Liver (tissue), 9 donors: ENCODE data around the gene GUCY2D. TPM values are rescaled to one million over a fixed set of nuclear protein-coding genes. Genes with fewer than 3 reads are reported as not detected.

Experiments
- DNase-seq: peaks from one replicate; pipeline ENCODE4 v3.0.0-alpha.2; 2017; ENCODE audit warnings: low spot score
- H3K27ac ChIP-seq, 2 donors: one replicate each; pipeline ENCODE4 v1.7.0; 2013; ENCODE audit warnings: inconsistent platforms in 2 of 2, low read length in 2 of 2, control low read depth in 1 of 2, low read depth in 1 of 2, mild to moderate bottlenecking in 1 of 2
- H3K27me3 ChIP-seq, 4 donors: one replicate each; pipeline versions ENCODE4 v1.6.1 to v1.7.0; 2013; ENCODE audit warnings: low read length in 3 of 4, inconsistent platforms in 1 of 4, mild to moderate bottlenecking in 1 of 4, moderate library complexity in 1 of 4; ENCODE audit not compliant: control insufficient read depth in 4 of 4, insufficient read depth in 4 of 4
- H3K36me3 ChIP-seq, 4 donors: one replicate each; pipeline versions ENCODE4 v1.6.1 to v1.7.0; 2013; ENCODE audit warnings: low read length in 3 of 4, mild to moderate bottlenecking in 3 of 4, low read depth in 1 of 4, moderate library complexity in 1 of 4; ENCODE audit not compliant: control insufficient read depth in 4 of 4, insufficient read depth in 3 of 4
- H3K4me1 ChIP-seq, 4 donors: one replicate each; pipeline versions ENCODE4 v1.6.1 to v1.7.0; 2013; ENCODE audit warnings: low read length in 3 of 4, mild to moderate bottlenecking in 3 of 4, moderate library complexity in 1 of 4; ENCODE audit not compliant: control insufficient read depth in 4 of 4, insufficient read depth in 4 of 4
- H3K4me3 ChIP-seq, 3 donors: one replicate each; pipeline versions ENCODE4 v1.6.1 to v1.7.0; 2013; ENCODE audit warnings: low read length in 3 of 3, control low read depth in 1 of 3, low read depth in 1 of 3, mild to moderate bottlenecking in 1 of 3
- H3K9ac ChIP-seq, 2 donors: one replicate each; pipeline ENCODE4 v1.7.0; 2013; ENCODE audit warnings: low read length in 2 of 2, mild to moderate bottlenecking in 2 of 2, moderate library complexity in 2 of 2, control low read depth in 1 of 2, low read depth in 1 of 2
- H3K9me3 ChIP-seq, 4 donors: one replicate each; pipeline versions ENCODE4 v1.6.1 to v1.7.0; 2013; ENCODE audit warnings: low read length in 3 of 4; ENCODE audit not compliant: control insufficient read depth in 4 of 4
- CTCF ChIP-seq: fragments of 150-350 bp; IDR thresholded peaks from 2 replicates; pipeline ENCODE4 v1.5.1; 2017; ENCODE audit warnings: improper control_type of control experiment, low read depth, low read length; ENCODE audit not compliant: missing input control
- EGR1 ChIP-seq, 2 donors: IDR thresholded peaks; 2 replicates each; pipeline ENCODE4 v1.6.1; 2016 to 2018; ENCODE audit warnings: antibody characterized with exemption in 2 of 2, low read depth in 2 of 2
- FOXA1 ChIP-seq: IDR thresholded peaks from 2 replicates; pipeline ENCODE4 v1.6.1; 2016; ENCODE audit warnings: antibody characterized with exemption
- FOXA2 ChIP-seq: IDR thresholded peaks from 2 replicates; pipeline ENCODE4 v1.6.1; 2016; ENCODE audit warnings: antibody characterized with exemption
- GABPA ChIP-seq, 2 donors: IDR thresholded peaks in 1 of 2; conservative IDR thresholded peaks in 1 of 2; 2 replicates each; pipeline ENCODE4 v1.6.1; 2016; ENCODE audit warnings: antibody characterized with exemption in 2 of 2, mild to moderate bottlenecking in 1 of 2, moderate library complexity in 1 of 2
- HNF4A ChIP-seq, 2 donors: conservative IDR thresholded peaks; 2 replicates each; pipeline ENCODE4 v1.6.1; 2016; ENCODE audit warnings: antibody characterized with exemption in 2 of 2, mild to moderate bottlenecking in 2 of 2
- HNF4G ChIP-seq: IDR thresholded peaks from 2 replicates; pipeline ENCODE4 v1.6.1; 2016; ENCODE audit warnings: antibody characterized with exemption
- JUND ChIP-seq, 2 donors: IDR thresholded peaks; 2 replicates each; pipeline ENCODE4 v1.6.1; 2016; ENCODE audit warnings: antibody characterized with exemption in 2 of 2
- MAX ChIP-seq: IDR thresholded peaks from 2 replicates; pipeline ENCODE4 v1.6.1; 2016; ENCODE audit warnings: antibody characterized with exemption
- NR2F2 ChIP-seq: IDR thresholded peaks from 2 replicates; pipeline ENCODE4 v1.6.1; 2016; ENCODE audit warnings: antibody characterized with exemption
- RAD21 ChIP-seq, 2 donors: IDR thresholded peaks; 2 replicates each; pipeline ENCODE4 v1.6.1; 2016; ENCODE audit warnings: antibody characterized with exemption in 2 of 2, mild to moderate bottlenecking in 2 of 2
- RXRA ChIP-seq, 2 donors: IDR thresholded peaks; 2 replicates each; pipeline ENCODE4 v1.6.1; 2017 to 2018; ENCODE audit warnings: antibody characterized with exemption in 2 of 2, mild to moderate bottlenecking in 1 of 2
- SP1 ChIP-seq: IDR thresholded peaks from 2 replicates; pipeline ENCODE4 v1.6.1; 2018; ENCODE audit warnings: antibody characterized with exemption, mild to moderate bottlenecking
- TAF1 ChIP-seq: conservative IDR thresholded peaks from 2 replicates; pipeline ENCODE4 v1.6.1; 2016; ENCODE audit warnings: antibody characterized with exemption, mild to moderate bottlenecking
- YY1 ChIP-seq: IDR thresholded peaks from 2 replicates; pipeline ENCODE4 v1.6.1; 2016; ENCODE audit warnings: antibody characterized with exemption, mild to moderate bottlenecking
- WGBS: extraction: QIAGEN DNeasy Blood & Tissue Kit; methylation state at CpG from one replicate; pipeline ENCODE4 v1.1.7; 2013; 5-methylcytosine and 5-hydroxymethylcytosine counted together
- polyA plus RNA-seq, 2 donors: library from polyadenylated mRNA; stranded (reverse) in 1 of 2; unstranded in 1 of 2; fragments of 200-250 nt in 1 of 2; fragments of >200 nt in 1 of 2; fragmentation: Nextera tagmentation in 1 of 2; extraction: Ambion mirVana in 1 of 2; gene quantifications; one replicate each; pipeline versions ENCODE4 v1.2.1 to v1.2.3, GENCODE V29; 2013 to 2015
- total RNA-seq, 2 donors: library from RNA; depleted of rRNA; stranded (reverse); fragments of >200 nt; gene quantifications; one replicate each; pipeline ENCODE4 v1.2.3, GENCODE V29; 2014
- TF ChIP-seq, protein P1 (sequence below): IDR thresholded peaks from 2 replicates; pipeline ENCODE4 v1.6.1; 2016; ENCODE audit warnings: antibody characterized with exemption
- TF ChIP-seq, protein P2 (sequence below): IDR thresholded peaks from 2 replicates; pipeline ENCODE4 v1.6.1; 2016; ENCODE audit warnings: antibody characterized with exemption, mild to moderate bottlenecking
- TF ChIP-seq, protein P3 (sequence below): IDR thresholded peaks from 2 replicates; pipeline ENCODE4 v1.6.1; 2016; ENCODE audit warnings: antibody characterized with exemption
- donor health status: healthy.
- donor health status: healthy.
- donor health status: healthy.
- donor health status: healthy.
- donor health status: healthy.

GUCY2D gene
- total and polyA plus RNA-seq, 4 donors, result 0.09 to 0.14 TPM; not detected in 2

GRCh38 chr17:8041249-8041928, 39.0 kb downstream of the GUCY2D start:
- no peak overlapping the region for H3K27ac ChIP-seq
- TF ChIP-seq CTCF (peak; percentile 61), FOXA1 (no peak), SP1 (peak; percentile 7), TAF1 (no peak), HNF4A (conservative IDR thresholded peaks at IDR 0.05) (peak in 1 of 2 donors; percentile 6), RAD21 (IDR thresholded peaks at IDR 0.05) (peak; percentile 94 to 96)
- TF ChIP-seq, protein P1, sequence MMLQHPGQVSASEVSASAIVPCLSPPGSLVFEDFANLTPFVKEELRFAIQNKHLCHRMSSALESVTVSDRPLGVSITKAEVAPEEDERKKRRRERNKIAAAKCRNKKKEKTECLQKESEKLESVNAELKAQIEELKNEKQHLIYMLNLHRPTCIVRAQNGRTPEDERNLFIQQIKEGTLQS, result no peak
- no peak overlapping the region for H3K4me3 ChIP-seq
- peaks cover 0 to 8% (median 0%) of the 10 kb centered on the region in 4 donors for H3K4me1 ChIP-seq
- WGBS, result 54% methylated on average over 8 of the region's 8 CpGs
- H3K9ac ChIP-seq, result no peak overlapping the region
- no peaks in the 10 kb centered on the region for H3K9me3 ChIP-seq
- DNase-seq, result no peak
- peaks cover 0 to 3% (median 0%) of the 10 kb centered on the region in 4 donors for H3K27me3 ChIP-seq
- no peaks in the 10 kb centered on the region for H3K36me3 ChIP-seq

DNA sequence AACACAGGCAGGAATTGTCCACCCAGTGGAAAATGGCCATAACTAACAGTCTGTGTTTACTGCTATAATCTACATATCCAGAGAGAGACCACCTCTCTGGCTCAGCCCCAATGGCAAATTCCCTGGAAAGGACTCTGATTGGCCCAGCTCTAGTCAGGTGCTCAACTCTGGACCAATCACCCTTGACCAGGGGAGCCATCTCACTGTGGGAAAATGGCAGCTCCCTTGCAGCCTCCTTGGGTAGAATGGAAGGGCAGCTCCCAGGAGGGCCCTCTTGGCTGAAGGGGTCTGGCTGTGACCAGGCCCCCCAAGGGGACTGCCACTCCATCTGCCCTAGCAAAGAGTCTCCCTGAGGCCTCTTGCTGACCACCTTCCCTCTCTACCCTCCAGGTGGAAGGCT, 39.6 kb downstream of the GUCY2D start:
- DNase-seq, result no peak
- H3K4me1 ChIP-seq, result peaks cover 0 to 8% (median 0%) of the 10 kb centered on the region in 4 donors
- TF ChIP-seq, protein P2, sequence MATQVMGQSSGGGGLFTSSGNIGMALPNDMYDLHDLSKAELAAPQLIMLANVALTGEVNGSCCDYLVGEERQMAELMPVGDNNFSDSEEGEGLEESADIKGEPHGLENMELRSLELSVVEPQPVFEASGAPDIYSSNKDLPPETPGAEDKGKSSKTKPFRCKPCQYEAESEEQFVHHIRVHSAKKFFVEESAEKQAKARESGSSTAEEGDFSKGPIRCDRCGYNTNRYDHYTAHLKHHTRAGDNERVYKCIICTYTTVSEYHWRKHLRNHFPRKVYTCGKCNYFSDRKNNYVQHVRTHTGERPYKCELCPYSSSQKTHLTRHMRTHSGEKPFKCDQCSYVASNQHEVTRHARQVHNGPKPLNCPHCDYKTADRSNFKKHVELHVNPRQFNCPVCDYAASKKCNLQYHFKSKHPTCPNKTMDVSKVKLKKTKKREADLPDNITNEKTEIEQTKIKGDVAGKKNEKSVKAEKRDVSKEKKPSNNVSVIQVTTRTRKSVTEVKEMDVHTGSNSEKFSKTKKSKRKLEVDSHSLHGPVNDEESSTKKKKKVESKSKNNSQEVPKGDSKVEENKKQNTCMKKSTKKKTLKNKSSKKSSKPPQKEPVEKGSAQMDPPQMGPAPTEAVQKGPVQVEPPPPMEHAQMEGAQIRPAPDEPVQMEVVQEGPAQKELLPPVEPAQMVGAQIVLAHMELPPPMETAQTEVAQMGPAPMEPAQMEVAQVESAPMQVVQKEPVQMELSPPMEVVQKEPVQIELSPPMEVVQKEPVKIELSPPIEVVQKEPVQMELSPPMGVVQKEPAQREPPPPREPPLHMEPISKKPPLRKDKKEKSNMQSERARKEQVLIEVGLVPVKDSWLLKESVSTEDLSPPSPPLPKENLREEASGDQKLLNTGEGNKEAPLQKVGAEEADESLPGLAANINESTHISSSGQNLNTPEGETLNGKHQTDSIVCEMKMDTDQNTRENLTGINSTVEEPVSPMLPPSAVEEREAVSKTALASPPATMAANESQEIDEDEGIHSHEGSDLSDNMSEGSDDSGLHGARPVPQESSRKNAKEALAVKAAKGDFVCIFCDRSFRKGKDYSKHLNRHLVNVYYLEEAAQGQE, result no peak
- no peak for TF ChIP-seq RAD21 (IDR thresholded peaks at IDR 0.05)
- no peak for TF ChIP-seq YY1
- TF ChIP-seq HNF4G, result no peak
- no peak for TF ChIP-seq FOXA2
- TF ChIP-seq SP1, result no peak
- no peak for TF ChIP-seq GABPA (IDR thresholded peaks at IDR 0.05 in 1 of 2, conservative IDR thresholded peaks at IDR 0.05 in 1 of 2)
- TF ChIP-seq, protein P3, sequence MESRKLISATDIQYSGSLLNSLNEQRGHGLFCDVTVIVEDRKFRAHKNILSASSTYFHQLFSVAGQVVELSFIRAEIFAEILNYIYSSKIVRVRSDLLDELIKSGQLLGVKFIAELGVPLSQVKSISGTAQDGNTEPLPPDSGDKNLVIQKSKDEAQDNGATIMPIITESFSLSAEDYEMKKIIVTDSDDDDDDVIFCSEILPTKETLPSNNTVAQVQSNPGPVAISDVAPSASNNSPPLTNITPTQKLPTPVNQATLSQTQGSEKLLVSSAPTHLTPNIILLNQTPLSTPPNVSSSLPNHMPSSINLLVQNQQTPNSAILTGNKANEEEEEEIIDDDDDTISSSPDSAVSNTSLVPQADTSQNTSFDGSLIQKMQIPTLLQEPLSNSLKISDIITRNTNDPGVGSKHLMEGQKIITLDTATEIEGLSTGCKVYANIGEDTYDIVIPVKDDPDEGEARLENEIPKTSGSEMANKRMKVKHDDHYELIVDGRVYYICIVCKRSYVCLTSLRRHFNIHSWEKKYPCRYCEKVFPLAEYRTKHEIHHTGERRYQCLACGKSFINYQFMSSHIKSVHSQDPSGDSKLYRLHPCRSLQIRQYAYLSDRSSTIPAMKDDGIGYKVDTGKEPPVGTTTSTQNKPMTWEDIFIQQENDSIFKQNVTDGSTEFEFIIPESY, result no peak
- no peak for TF ChIP-seq RXRA (IDR thresholded peaks at IDR 0.05)
- no peak for TF ChIP-seq FOXA1
- no peak for TF ChIP-seq MAX
- TF ChIP-seq HNF4A (conservative IDR thresholded peaks at IDR 0.05), result no peak
- no peak for TF ChIP-seq EGR1 (IDR thresholded peaks at IDR 0.05; ENCODE audit: low read depth in 2 of 2)
- TF ChIP-seq NR2F2, result no peak
- no peak for TF ChIP-seq JUND (IDR thresholded peaks at IDR 0.05)
- no peak for TF ChIP-seq TAF1
- TF ChIP-seq CTCF, result no peak
- TF ChIP-seq, protein P1, result no peak
- H3K27me3 ChIP-seq, result peaks cover 0 to 3% (median 0%) of the 10 kb centered on the region in 4 donors
- H3K4me3 ChIP-seq, result no peak overlapping the region
- H3K27ac ChIP-seq, result no peak overlapping the region
- H3K36me3 ChIP-seq, result no peaks in the 10 kb centered on the region
- H3K9me3 ChIP-seq, result no peaks in the 10 kb centered on the region
- no peak overlapping the region for H3K9ac ChIP-seq
